ENCODE data around the gene DENND1A.

GRCh38 chr9:123960366-123960765, 30.4 kb upstream of the DENND1A start:
- TF ChIP-seq SUZ12 (IDR thresholded peaks at IDR 0.05; ENCODE audit: extremely low read depth, insufficient read depth, insufficient read length) (no peak), ZNF274 (IDR thresholded peaks at IDR 0.05; ENCODE audit: low read depth, low read length) (no peak), YY1 (IDR thresholded peaks at IDR 0.05; ENCODE audit: insufficient read depth, insufficient read length) (no peak)

Measured in NT2/D1 (cell line).